OCI-M2 (cell line): ENCODE data around the gene DNAL4.

ENCODE experiments used
- DNase-seq: peaks from one replicate; lab custom pipeline; 2025; ENCODE audit not compliant: unreplicated experiment; lab: John Stamatoyannopoulos, UW

DNAL4 gene

DNA sequence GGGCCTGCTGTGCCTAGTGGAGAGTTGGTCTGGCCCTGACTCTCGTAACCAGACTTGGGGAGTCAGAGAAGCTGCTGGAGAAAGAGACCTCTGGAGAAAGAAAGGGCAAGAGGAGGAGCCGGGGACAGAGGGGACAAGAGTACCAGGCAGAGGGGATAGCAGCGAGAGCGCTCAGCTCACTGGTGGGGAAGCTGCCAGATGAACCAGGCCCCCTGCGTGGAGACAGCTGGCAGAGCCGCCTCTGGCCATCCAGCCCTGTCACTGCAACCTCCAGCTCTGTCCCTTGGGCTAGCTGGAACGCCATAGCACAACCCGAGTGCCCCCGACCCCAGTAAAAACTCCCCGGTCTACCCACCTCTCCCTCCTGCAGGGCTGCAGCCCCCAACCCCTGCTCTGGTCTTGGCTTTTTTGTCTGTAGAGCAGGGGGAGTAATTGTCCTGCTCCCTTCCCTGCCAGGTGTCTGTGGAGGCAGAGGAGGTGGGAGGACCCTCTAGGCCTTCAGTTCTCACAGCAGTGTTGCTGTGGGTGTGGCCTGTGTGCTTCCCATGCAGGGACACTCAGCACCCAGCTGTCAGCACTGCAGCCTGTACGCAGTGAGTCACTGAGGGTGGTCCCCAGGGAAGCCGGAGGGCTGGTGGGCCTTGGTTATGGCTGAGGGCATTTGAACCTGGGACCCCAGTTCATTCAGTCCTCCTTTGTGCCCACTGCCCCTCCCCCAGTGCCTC lies 33.3 kb downstream of the DNAL4 start:
- DNase-seq: no peak

DNA sequence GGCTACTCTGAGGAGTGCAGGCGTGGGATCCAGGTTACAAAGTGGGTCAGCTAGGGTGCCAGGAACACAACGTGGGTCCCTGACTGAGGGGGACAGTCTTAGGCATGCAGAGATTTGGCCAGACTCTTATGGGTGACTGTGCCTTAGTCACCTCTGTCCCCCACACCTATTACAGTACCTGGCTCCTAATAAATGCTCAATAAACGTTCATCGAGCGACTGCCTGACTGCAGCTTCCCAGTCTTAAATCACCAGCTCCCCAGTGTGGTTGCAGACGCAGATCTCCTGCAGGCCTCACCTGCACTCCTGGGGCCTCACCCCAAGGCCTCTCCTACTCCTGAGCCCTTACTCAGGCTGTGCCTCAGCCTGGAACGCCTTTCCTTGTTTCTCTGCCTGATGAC lies 34.9 kb downstream of the DNAL4 start:
- no peak for DNase-seq

- DNase-seq: no peak
These were observed 35.5 kb downstream of the DNAL4 start for GRCh38 chr22:38758276-38758945.

DNA sequence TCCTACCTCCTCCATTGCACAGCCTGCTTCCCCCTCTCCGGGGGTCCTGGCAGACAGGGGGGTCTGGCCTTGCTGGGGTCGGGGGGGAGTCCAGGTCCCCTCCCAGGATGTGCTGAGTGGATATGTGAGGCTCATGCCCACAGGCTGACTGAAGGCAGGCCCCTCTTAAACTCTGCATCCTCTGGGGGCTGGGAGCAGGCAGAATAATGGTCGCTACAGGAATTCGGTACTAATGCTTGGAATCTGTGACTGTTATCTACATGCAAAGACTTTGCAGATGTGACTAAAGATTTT lies 36.5 kb downstream of the DNAL4 start:
- DNase-seq: no peak

DNA sequence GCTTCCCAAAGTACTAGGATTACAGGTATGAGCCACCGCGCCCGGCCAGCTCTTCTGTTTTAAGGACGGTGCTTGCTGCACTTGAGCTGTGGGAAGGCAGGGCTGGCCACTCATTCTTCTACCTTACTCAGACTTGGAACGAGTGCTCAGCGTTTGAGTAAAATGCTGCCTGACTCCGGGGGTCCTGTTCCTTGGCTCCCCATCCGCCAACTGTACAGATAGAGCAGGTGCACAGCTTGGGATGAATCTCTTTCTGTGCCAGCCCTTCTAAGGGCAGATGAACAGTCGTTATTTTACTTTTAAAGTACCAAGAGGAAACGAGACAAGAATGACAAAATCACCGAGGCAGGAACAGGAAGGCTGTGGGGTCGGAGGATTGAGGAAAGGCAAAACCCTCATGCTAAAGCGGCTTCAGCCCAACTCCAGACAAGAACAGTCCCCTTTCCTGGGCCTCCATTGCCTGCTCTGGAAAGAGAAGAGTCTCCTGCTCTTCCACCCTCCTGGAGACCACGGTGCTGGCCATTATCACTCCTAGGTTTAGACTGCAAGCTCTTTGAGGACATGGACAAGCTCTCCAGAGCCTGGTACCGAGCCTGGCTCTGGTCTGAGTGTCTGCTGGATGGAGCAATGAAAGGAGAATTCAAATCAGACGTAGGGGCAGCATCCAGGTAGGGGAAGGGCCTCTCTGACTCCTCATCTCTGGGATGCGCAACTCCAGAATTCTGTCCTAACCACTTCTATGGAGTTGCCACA lies 37.1 kb downstream of the DNAL4 start:
- DNase-seq: no peak

- DNase-seq: no peak
These were observed 37.9 kb downstream of the DNAL4 start, which contains the start of gene SUN2 for GRCh38 chr22:38755911-38756532. SUN2 (minus strand) TSS chr22:38755998; CDS start chr22:38752628, 3,370 bp downstream.

DNA sequence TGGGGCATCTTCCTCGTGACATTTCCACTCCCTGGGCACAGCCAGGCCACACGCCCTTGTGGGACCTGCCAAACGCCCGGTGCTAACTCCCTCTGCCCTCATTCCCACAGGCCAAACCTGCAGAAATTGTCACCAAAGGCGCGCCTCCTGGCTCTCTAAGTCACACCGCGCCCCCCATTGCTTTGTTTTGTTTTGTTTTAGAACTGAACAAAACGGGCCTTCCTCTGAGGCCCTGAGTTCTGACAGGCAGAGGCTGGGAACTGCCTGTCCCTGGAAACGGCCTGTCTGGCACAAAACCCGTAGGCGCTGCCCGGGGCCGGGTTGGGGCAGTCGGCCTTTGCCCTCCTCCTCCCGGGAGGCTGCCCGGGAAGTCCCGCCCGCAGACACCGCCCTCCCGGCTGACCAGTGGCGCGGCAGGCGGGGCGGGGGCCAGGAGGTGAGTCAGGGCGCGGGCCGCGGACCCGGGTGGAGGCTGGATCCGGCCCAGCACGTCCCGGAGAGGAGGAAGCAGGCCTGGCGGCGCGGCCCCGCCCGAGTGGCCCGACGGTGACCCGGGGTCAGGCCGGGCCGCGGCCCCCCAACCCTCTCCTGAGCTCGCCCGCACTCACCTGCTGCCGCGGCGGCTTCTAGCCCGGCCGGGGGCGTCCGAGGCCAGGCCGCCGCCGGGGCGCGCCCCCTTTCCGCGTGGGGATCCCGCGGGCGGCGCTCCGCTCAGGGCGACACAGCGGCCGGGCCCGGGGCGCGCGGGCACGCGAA lies 38.6 kb downstream of the DNAL4 start:
- no peak for DNase-seq

DNA sequence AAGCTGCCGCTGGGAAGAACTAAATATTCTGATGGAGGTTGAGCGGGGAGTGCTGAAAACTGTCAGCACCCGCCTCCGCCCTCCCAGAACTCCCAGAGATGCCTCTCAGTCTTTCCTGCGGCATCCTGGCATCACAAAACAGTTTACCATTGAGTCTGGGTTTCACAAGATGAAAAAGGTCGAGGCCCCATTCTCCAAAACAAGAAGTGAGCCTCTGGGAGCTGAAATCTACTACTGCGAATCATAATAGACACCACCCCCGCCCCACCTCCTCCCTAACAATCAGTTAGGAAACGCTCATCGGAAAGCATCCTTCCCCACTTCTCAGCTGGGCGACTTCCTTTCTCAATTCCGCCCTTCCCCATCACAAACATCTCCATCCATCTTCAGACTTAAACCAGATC lies 39.2 kb downstream of the DNAL4 start:
- no peak for DNase-seq

GRCh38 chr22:38753948-38754750 lies 39.8 kb downstream of the DNAL4 start:
- no peak for DNase-seq

DNA sequence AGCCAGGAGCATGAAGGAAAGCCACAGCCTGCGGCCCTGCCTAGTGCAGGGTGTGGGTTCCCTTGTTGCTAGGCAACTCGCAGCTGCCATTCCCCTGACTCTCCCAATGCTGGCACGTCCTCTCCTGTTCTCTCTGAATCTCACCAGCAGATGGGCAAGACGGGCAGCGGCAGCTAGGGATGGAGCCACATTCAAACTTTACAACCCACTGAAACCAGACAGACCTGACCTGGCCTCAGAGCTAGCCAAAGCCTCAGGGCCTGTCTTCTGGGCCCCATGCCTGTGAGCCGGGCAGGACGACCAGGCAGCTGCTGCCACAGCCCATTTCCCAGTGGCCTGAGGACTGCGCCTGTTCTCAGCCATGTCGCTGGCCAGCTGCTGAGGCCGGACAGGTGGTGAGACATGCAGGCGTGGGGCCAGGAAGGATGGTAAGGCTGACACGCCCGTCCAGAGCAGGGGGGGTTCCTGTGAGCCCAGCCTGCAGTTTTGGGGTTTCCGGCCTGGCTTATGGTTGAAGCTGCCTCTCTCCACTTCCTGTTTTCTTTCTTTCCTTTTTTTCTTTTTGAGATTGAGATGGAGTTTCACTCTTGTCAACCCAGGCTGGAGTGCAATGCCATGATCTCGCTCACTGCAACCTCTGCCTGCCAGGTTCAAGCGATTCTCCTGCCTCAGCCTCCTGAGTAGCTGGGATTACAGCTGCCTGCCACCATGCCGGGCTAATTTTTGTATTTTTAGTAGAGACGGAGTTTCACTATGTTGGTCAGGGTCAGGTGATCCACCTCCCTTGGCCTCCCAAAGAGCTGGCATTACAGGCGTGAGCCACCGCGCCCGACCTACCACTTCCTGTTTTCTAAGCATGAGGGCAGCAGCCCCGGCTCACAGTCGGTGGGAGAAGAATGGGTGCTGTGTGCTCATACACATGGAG lies 42.3 kb downstream of the DNAL4 start:
- no peak for DNase-seq

DNA sequence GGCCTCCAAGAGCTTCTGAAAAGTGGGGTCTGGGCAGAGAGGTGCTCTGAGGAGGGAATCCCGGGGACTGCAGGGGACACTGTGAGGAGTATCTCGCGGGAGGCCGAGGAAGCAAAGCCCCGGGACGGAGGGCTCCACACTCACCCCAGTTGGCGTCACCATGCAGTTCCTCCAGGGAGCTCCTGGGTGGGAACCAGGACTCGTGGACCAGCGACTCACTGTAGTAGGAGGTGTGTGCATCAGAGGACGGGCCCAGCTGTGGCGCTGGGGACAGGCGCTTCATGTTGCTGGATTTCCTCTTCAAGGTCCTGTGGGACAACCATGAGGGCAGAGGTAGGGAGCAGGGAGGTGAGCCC lies 42.9 kb downstream of the DNAL4 start:
- no peak for DNase-seq

- no peak for DNase-seq
These were observed 43.3 kb downstream of the DNAL4 start for GRCh38 chr22:38750638-38751037.

DNA sequence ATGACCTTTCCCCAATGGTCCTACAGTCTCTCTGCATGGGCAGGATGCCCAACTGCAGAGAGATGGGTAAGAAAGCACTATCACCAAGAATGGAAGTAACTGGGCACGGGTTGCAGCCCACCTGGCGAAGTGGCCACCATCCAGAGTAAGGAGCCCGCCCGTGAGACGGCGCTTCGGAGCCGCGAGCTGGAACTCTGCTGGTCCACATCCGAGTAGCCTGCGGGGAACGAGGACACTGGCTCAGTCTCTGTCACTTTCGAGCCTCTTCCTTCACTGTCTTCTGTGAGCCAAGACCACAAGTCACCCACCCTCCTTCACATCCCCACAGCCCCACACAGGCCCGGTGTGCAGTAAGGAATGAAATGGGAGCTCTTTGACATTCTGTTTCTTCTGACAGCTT lies 43.8 kb downstream of the DNAL4 start:
- DNase-seq: no peak

DNA sequence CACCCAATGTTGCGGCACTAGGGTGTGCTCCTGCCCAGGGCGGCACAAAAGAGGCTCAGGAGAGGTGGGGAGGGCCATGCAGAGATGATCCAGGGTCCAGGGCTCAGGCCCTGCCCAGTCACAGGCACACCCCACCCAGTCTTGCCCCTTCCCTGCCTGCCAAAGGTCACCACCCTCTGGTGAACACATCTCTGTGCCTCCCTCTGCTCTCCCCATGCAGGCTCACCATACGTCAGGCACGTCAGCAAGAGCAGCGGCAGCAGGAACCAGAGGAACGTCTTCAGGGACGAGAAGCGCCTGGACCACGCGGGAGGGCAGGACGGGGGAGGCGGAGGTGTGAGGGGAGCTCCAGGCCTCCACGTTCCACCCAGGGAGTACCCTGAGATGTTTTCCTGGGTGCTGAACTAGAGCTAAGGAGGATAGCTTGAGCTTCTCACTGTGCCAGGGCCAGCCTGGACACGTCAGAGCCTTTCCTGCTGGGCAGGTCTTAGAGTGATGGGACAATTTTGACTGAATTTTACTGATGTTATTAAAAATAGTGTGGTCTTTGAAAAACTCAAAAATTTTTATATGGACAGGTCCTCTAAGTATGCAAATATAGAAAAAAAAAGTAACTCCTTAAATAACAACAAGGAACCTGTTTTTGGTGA lies 45.3 kb downstream of the DNAL4 start:
- DNase-seq: no peak

- DNase-seq: no peak
These were observed 48.1 kb downstream of the DNAL4 start for GRCh38 chr22:38745676-38746460.

DNA sequence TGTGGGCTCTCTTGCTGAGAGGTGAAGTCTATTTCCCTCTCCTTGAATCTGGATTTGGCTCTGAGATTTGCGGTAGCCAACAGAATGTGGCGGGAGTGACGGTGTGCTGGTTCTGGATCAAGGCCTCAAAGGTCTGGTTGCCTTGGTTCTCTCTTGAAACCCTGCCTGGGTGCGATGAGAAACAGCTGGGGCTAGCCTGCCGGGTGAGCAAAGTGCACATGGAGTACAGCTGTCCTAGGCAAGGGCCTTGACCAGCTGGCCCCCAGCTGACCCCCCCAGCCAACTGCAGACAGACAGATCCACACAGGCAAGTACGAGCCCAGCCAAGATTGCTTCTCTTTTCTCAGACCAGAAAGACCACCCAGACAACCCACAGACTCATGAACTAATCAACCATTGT lies 49.0 kb downstream of the DNAL4 start:
- no peak for DNase-seq

- DNase-seq: no peak
These were observed 51.6 kb downstream of the DNAL4 start for GRCh38 chr22:38742176-38742942.
